ENCODE data around the gene CLDN9. TPM values are rescaled to one million over a fixed set of nuclear protein-coding genes. Genes with fewer than 3 reads are reported as not detected.

CLDN9 gene, protein sequence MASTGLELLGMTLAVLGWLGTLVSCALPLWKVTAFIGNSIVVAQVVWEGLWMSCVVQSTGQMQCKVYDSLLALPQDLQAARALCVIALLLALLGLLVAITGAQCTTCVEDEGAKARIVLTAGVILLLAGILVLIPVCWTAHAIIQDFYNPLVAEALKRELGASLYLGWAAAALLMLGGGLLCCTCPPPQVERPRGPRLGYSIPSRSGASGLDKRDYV
- polyA plus RNA-seq (2012; ENCODE audit: low read depth, missing spikeins) = 0.04 TPM

DNA sequence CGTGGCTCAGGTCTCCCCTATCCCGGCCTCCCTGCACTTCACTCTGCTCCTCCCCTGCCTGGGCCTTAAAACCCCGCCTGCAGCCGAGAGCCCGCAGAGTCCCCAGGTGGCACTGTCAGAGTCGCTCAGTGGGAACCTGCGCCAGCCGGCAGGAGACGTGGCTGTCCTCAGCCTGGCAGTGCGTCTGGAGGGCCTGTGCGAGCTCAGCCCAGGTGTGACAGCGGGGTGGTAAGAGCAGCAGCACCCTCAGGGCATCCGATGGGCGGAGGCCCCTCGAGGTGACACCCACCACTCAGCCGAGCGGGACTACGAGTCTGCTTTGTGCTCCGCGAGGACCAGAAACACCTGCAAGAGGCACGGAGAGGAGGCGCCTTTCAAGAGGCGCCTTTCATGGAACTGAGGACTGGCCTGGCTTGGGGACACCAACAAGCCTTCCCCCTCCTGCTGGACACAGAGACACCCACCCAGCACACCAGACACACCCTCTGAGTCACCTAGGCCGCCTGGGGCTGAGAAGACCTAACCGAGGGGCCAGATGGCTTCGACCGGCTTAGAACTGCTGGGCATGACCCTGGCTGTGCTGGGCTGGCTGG is at the start of gene CLDN9:
CLDN9 (plus strand) TSS at position 96 of the 593 bp plus-strand sequence; CDS start at position 536, 440 bp downstream.
- DNase-seq (ENCODE audit: insufficient read length, low spot score) (no peak), FAIRE-seq (no peak)
- TF ChIP-seq SPI1 (IDR thresholded peaks at IDR 0.05; ENCODE audit: low read depth, low read length) (no peak), POU2F2 (IDR thresholded peaks at IDR 0.05; ENCODE audit: low read depth, low read length) (no peak), TAF1 (IDR thresholded peaks at IDR 0.05; ENCODE audit: low read depth, low read length) (no peak), POLR2A (IDR thresholded peaks at IDR 0.05; ENCODE audit: low read depth, low read length) (no peak), PAX5 (IDR thresholded peaks at IDR 0.05; ENCODE audit: insufficient read depth, low read length, severe bottlenecking) (no peak), POLR2AphosphoS5 (IDR thresholded peaks at IDR 0.05; ENCODE audit: low read depth, low read length) (no peak)

DNA sequence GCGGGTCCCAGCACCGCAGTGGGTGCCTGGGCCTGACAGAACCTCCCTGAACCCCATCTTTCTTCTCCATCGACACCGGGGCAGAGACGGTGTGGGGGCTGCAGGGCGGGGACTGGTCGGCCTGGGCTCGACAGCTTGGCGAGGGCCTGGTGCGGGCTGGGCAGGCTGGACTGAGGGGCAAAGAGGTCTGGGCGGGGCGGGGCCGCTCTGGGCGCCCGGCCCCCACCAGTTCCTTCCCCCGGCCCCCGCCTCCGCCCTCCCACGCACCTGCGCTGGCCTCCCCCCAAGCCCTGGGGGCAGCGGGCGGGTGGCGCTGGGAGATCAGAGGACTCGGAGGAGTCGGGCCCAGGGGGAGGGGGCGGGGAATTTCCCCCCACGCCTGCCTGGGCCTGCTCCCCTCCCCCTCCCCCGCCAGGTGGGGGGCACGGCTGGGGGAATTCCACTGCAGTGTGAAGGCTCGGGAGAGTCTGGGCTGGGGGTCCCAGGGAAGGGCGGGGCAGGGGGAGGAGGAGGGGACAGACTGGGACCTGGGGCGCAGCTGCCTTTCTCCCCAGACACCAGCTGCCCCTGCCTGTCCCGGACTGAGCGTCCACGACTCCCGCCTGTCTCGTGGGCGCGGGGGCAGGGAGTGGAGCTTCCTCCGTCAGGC is 49.5 kb upstream of the CLDN9 start:
- DNase-seq (ENCODE audit: insufficient read length, low spot score) = no peak
- TF ChIP-seq POLR2AphosphoS5 (IDR thresholded peaks at IDR 0.05; ENCODE audit: low read depth, low read length) (no peak), POLR2A (IDR thresholded peaks at IDR 0.05; ENCODE audit: low read depth, low read length) (no peak), POU2F2 (IDR thresholded peaks at IDR 0.05; ENCODE audit: low read depth, low read length) (no peak), TAF1 (IDR thresholded peaks at IDR 0.05; ENCODE audit: low read depth, low read length) (no peak), PAX5 (IDR thresholded peaks at IDR 0.05; ENCODE audit: insufficient read depth, low read length, severe bottlenecking) (no peak)
- FAIRE-seq = no peak

DNA sequence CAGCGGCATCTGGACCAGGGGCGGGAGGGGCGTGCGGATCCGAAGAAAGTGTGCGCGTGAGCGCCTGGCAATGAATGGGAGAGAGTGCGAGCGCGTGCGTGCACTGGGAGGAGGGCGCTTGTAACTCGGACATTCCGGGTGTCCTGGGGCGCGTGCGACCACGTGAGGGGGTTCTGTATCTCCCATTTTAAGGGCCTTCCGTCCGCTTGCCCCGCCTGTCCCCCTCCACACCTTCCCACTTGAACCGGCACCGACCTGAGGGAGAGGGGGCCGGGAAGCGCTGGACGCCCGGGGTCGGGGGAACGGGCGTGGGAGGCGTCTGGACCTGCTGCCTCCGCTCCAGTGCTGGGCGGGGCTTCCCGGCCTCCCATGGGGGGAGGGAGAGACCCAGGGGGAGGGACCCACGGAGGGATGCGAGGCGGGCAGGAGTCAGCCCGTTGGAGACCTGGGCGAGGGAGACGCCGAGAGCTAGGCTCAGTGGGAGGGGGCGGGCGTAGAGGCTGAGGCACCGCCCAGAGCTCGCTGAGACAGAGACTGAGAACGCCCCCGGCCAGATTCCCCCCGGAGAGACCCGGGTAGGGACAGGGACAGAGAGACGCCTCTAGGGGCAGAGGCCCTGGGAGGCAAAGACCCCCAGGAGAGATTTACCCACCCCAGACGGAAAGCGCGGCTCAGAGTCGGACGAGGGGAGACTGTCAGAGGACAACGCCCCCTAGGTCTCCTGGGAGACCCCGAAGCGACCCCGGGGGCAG is 48.8 kb upstream of the CLDN9 start, which contains the start of gene KREMEN2:
KREMEN2 (plus strand) TSS at position 553 of the 752 bp plus-strand sequence. CDS start 246 bp downstream, outside the sequence.
- DNase-seq (ENCODE audit: insufficient read length, low spot score) = no peak
- no peak for TF ChIP-seq POLR2A (IDR thresholded peaks at IDR 0.05; ENCODE audit: low read depth, low read length)
- no peak for FAIRE-seq

DNA sequence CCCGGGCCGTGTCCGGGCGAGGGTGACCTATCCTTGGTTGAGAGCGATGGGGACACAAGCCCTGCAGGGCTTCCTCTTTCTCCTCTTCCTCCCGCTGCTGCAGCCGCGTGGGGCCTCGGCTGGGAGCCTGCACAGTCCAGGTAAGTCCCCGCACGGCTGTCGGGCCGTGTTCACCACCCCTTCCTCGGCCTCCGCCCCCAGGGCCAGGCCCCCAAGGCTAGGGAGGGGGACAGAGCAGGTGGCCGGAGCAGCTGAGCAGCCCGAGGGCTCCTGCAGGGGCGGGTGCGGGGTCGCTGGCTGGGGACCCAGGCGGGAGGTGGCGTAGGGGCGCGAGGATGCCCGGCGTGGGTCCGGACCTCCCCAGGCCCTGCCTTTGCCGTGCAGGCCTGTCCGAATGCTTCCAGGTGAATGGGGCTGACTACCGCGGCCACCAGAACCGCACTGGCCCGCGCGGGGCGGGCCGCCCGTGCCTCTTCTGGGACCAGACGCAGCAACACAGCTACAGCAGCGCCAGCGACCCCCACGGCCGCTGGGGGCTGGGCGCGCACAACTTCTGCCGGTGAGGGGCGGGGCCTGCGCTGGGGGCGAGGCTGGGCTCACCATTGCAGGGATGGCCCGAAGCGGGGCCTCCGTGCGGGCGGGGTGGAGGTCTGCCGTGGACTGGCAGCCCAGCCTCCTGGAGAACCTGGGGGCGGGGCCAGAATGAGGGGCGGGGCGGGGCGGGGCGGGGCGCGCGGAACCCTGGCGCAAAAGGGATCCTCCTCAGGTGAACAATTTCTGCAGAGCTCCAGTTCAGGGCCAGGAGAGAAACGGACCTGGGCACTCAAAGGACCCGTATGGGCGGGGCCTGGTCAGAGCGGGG is 48.0 kb upstream of the CLDN9 start:
- FAIRE-seq = peak; percentile 13
- TF ChIP-seq POLR2AphosphoS5 (IDR thresholded peaks at IDR 0.05; ENCODE audit: low read depth, low read length) = no peak
- no peak for TF ChIP-seq POU2F2 (IDR thresholded peaks at IDR 0.05; ENCODE audit: low read depth, low read length)
- no peak for TF ChIP-seq POLR2A (IDR thresholded peaks at IDR 0.05; ENCODE audit: low read depth, low read length)
- no peak for TF ChIP-seq TAF1 (IDR thresholded peaks at IDR 0.05; ENCODE audit: low read depth, low read length)
- TF ChIP-seq SPI1 (IDR thresholded peaks at IDR 0.05; ENCODE audit: low read depth, low read length) = peak; percentile 50
- peak; percentile 82 for DNase-seq (ENCODE audit: insufficient read length, low spot score)

DNA sequence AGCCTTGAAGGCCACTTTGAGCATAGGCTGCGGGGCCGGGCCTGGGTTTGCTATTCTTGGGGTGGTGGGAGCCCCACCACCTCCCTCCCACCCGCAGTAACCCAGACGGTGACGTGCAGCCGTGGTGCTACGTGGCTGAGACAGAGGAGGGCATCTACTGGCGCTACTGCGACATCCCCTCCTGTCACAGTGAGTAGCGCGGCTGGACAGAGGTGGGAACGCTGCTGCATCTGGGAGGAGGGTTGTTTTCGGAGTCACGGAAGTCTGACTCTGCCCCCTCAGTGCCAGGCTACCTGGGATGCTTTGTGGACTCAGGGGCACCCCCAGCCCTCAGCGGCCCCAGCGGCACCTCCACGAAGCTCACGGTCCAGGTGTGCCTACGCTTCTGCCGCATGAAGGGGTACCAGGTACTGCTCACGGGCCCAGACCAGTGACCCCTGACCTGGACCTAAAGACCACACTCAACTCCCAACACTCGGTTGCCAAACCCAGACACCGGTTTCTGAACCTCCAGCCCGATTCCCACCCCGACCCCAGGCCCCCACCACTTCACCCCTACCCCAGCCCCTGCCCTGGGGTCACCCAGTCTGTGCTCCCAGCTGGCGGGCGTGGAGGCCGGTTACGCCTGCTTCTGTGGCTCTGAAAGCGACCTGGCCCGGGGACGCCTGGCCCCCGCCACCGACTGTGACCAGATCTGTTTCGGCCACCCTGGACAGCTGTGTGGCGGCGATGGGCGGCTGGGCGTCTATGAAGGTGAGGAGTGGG is 46.5 kb upstream of the CLDN9 start:
- DNase-seq (ENCODE audit: insufficient read length, low spot score) (no peak), FAIRE-seq (no peak)
- TF ChIP-seq SPI1 (IDR thresholded peaks at IDR 0.05; ENCODE audit: low read depth, low read length) = no peak
- TF ChIP-seq TAF1 (IDR thresholded peaks at IDR 0.05; ENCODE audit: low read depth, low read length) = no peak
- TF ChIP-seq PAX5 (IDR thresholded peaks at IDR 0.05; ENCODE audit: insufficient read depth, low read length, severe bottlenecking) = no peak
- TF ChIP-seq POLR2A (IDR thresholded peaks at IDR 0.05; ENCODE audit: low read depth, low read length) = no peak
- TF ChIP-seq POU2F2 (IDR thresholded peaks at IDR 0.05; ENCODE audit: low read depth, low read length) = no peak
- no peak for TF ChIP-seq POLR2AphosphoS5 (IDR thresholded peaks at IDR 0.05; ENCODE audit: low read depth, low read length)

DNA sequence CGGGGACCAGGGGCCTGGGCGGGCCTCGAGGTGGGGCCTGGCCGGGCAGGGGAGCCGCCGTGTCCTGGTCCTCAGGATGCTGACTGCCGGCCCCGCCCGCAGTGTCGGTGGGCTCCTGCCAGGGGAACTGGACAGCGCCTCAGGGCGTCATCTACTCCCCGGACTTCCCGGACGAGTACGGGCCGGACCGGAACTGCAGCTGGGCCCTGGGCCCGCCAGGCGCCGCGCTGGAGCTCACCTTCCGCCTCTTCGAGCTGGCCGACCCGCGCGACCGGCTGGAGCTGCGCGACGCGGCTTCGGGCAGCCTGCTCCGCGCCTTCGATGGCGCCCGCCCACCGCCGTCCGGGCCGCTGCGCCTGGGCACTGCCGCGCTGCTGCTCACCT is 45.9 kb upstream of the CLDN9 start:
- no peak for FAIRE-seq
- no peak for TF ChIP-seq PAX5 (IDR thresholded peaks at IDR 0.05; ENCODE audit: insufficient read depth, low read length, severe bottlenecking)
- TF ChIP-seq POLR2AphosphoS5 (IDR thresholded peaks at IDR 0.05; ENCODE audit: low read depth, low read length) = no peak
- no peak for TF ChIP-seq POLR2A (IDR thresholded peaks at IDR 0.05; ENCODE audit: low read depth, low read length)
- no peak for TF ChIP-seq POU2F2 (IDR thresholded peaks at IDR 0.05; ENCODE audit: low read depth, low read length)
- no peak for TF ChIP-seq TAF1 (IDR thresholded peaks at IDR 0.05; ENCODE audit: low read depth, low read length)
- TF ChIP-seq SPI1 (IDR thresholded peaks at IDR 0.05; ENCODE audit: low read depth, low read length) = no peak
- DNase-seq (ENCODE audit: insufficient read length, low spot score) = no peak

DNA sequence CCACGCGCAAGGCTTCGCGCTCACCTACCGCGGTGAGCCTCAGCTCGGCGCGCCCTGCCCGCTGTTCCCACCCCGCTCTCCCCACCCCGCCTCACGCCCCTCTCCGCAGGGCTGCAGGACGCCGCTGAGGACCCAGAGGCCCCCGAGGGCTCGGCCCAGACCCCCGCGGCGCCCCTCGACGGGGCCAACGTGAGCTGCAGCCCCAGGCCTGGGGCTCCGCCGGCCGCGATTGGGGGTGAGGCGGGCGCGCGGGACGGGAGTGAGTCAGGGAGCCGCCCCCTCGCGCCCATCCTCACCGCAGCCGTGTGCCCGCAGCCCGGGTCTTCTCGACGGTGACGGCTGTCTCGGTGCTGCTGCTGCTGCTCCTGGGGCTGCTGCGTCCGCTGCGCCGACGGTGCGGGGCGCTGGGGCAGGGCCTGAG is 45.5 kb upstream of the CLDN9 start:
- no peak for TF ChIP-seq POU2F2 (IDR thresholded peaks at IDR 0.05; ENCODE audit: low read depth, low read length)
- no peak for TF ChIP-seq SPI1 (IDR thresholded peaks at IDR 0.05; ENCODE audit: low read depth, low read length)
- no peak for TF ChIP-seq POLR2A (IDR thresholded peaks at IDR 0.05; ENCODE audit: low read depth, low read length)
- no peak for TF ChIP-seq PAX5 (IDR thresholded peaks at IDR 0.05; ENCODE audit: insufficient read depth, low read length, severe bottlenecking)
- TF ChIP-seq POLR2AphosphoS5 (IDR thresholded peaks at IDR 0.05; ENCODE audit: low read depth, low read length) = no peak
- no peak for TF ChIP-seq TAF1 (IDR thresholded peaks at IDR 0.05; ENCODE audit: low read depth, low read length)
- DNase-seq (ENCODE audit: insufficient read length, low spot score) = no peak
- FAIRE-seq = no peak

DNA sequence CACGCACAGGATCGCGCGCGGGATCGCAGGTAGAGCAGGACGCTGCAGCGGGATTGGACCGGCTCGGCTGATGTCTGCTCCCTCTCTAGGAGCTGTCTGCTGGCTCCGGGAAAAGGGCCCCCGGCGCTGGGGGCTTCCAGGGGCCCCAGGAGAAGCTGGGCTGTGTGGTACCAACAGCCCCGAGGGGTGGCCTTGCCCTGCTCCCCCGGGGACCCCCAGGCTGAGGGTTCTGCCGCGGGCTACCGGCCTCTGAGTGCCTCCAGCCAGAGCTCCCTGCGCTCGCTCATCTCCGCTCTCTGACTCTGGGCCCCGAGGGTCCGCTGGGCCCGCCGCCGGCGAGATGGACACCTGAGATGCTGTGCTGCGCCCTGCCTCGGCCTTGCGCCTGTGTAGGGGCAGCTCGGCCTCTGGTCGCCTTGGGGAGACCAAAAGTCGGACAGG is 45.0 kb upstream of the CLDN9 start:
- FAIRE-seq = no peak
- DNase-seq (ENCODE audit: insufficient read length, low spot score) = no peak
- TF ChIP-seq PAX5 (IDR thresholded peaks at IDR 0.05; ENCODE audit: insufficient read depth, low read length, severe bottlenecking) = no peak
